Epithelial cell of umbilical artery (primary cell): ENCODE results near the gene DONSON. TPM values are rescaled to one million over a fixed set of nuclear protein-coding genes. Genes with fewer than 3 reads are reported as not detected.

Experiments used
- total RNA-seq: library from RNA; depleted of rRNA; stranded (reverse); fragments of >200 nt; gene quantifications from 2 replicates; pipeline ENCODE4 v1.2.3, GENCODE V29; 2014

DONSON gene
- 14.3 and 19.8 TPM in 2 replicates for total RNA-seq

GRCh38 chr21:33588485-33589335 is at the start of gene DONSON:
TSS of gene DONSON (minus strand) at chr21:33588684. CDS start at chr21:33588641, 43 bp downstream.

GRCh38 chr21:33542640-33543504 is 45.6 kb downstream of the DONSON start, which contains the start of gene SON:
TSS of gene SON (plus strand) at chr21:33543038. CDS start at chr21:33543093, 55 bp downstream.

GRCh38 chr21:33541756-33542639 is 46.5 kb downstream of the DONSON start, which contains the start of gene GART:
TSS of gene GART (minus strand) at chr21:33542117. CDS start at chr21:33539315, 2,802 bp downstream.

Other genes starting within 250 kb of the DONSON start
- 48.4 and 49.1 TPM in 2 replicates for gene IFNGR2, start 185.3 kb downstream of the DONSON start, total RNA-seq
- 34.4 and 41.3 TPM in 2 replicates for gene TMEM50B, start 108.7 kb downstream of the DONSON start, total RNA-seq
- gene DNAJC28, start 97.0 kb downstream of the DONSON start, total RNA-seq = 1.3 and 2.6 TPM in 2 replicates
- 81.5 and 121 TPM in 2 replicates for gene GART, start 46.6 kb downstream of the DONSON start, total RNA-seq
- gene SON, start 45.6 kb downstream of the DONSON start, total RNA-seq = 106 and 114 TPM in 2 replicates
- 27.3 and 38.0 TPM in 2 replicates for gene CRYZL1, start 53.1 kb upstream of the DONSON start, total RNA-seq
- gene ITSN1, start 53.8 kb upstream of the DONSON start, total RNA-seq = 42.9 and 64.7 TPM in 2 replicates